ENCODE data around the gene KIAA1671. TPM values are rescaled to one million over a fixed set of nuclear protein-coding genes. Genes with fewer than 3 reads are reported as not detected.

Gene KIAA1671
- total and polyA plus RNA-seq, 2 donors (not counting 1 experiment from before 2014, with no cell fraction given): 0.01 to 0.02 TPM

- DNase-seq (no peak), ATAC-seq (ENCODE audit: low read depth) (no peak)
- POLR2A ChIA-PET: no interaction called here
- Histone ChIP-seq H2AFZ (ENCODE audit: insufficient read depth, low read depth, low read length, poor library complexity, severe bottlenecking) (no peak overlapping the region), H3K27ac (ENCODE audit: low read length in 2 of 2) (no peak overlapping the region), H3K9ac (ENCODE audit: low read length) (no peak overlapping the region), H4K20me1 (ENCODE audit: control insufficient read depth, insufficient read depth, low read length, poor library complexity, severe bottlenecking) (no peaks in the 10 kb centered on the region), H3K4me1 (ENCODE audit: control insufficient read depth in 2 of 2, insufficient read depth in 2 of 2, low read length in 2 of 2) (no peaks in the 10 kb centered on the region), H3K27me3 (replicated peaks in 1 of 4; ENCODE audit: control extremely low read depth in 1 of 4, control insufficient read depth in 3 of 4, insufficient read depth in 4 of 4, low read length in 3 of 4) (peaks cover 0 to 3% (median 0%) of the 10 kb centered on the region in 4 experiments), H3K36me3 (replicated peaks in 1 of 2; ENCODE audit: control extremely low read depth in 1 of 2, control insufficient read depth in 1 of 2, extremely low read depth in 1 of 2, insufficient read depth in 2 of 2, low read length in 1 of 2) (no peaks in the 10 kb centered on the region), H3K79me2 (ENCODE audit: control insufficient read depth, insufficient read depth, low read length) (no peaks in the 10 kb centered on the region), H3K9me3 (ENCODE audit: control extremely low read depth in 1 of 3, control insufficient read depth in 2 of 3, insufficient read depth in 1 of 3, low read length in 2 of 3) (peaks cover 0 to 14% (median 3%) of the 10 kb centered on the region in 3 donors), H3K4me3 (ENCODE audit: control extremely low read depth in 1 of 5, extremely low read depth in 1 of 5, insufficient read depth in 1 of 5, low read depth in 2 of 5, low read length in 4 of 5) (no peak overlapping the region), H3K4me2 (replicated peaks; ENCODE audit: low read depth, low read length, poor library complexity, severe bottlenecking) (no peak overlapping the region)
- 83% methylated on average over 8 of the region's 9 CpGs for WGBS (ENCODE audit: insufficient coverage)
- peaks cover 10% of the 10 kb centered on the region for H3K9me3 Mint-ChIP-seq (ENCODE audit: insufficient read depth)
- no peak overlapping the region for H3K27ac Mint-ChIP-seq
- no peak overlapping the region for H3K4me3 Mint-ChIP-seq
- CTCF ChIA-PET: interaction anchor here (1.4 to 1.6 kb wide), 2 partner anchors 10 to 283 kb away, joined by 4 to 8 read pairs; no protein-coding TSS in a partner anchor
- H3K27me3 Mint-ChIP-seq: peaks cover 12% of the 10 kb centered on the region
- intact Hi-C loops (cut with micrococcal nuclease): no loop called here
- no peaks in the 10 kb centered on the region for H3K4me1 Mint-ChIP-seq
- TF ChIP-seq EZH2 (IDR thresholded peaks at IDR 0.05; ENCODE audit: borderline replicate concordance, insufficient read depth, low read depth, low read length, poor library complexity, severe bottlenecking) (no peak), CTCF (IDR thresholded peaks at IDR 0.05) (no peak)
Measured at GRCh38 chr22:25051983-25052710, 99.6 kb downstream of the KIAA1671 start.

GRCh38 chr22:25053153-25053805, 100.8 kb downstream of the KIAA1671 start:
- peaks cover 0 to 4% (median 0%) of the 10 kb centered on the region in 4 experiments for H3K27me3 ChIP-seq (replicated peaks in 1 of 4; ENCODE audit: control extremely low read depth in 1 of 4, control insufficient read depth in 3 of 4, insufficient read depth in 4 of 4, low read length in 3 of 4)
- no peaks in the 10 kb centered on the region for H3K36me3 ChIP-seq (replicated peaks in 1 of 2; ENCODE audit: control extremely low read depth in 1 of 2, control insufficient read depth in 1 of 2, extremely low read depth in 1 of 2, insufficient read depth in 2 of 2, low read length in 1 of 2)
- no peak for TF ChIP-seq CTCF (IDR thresholded peaks at IDR 0.05)
- TF ChIP-seq EZH2 (IDR thresholded peaks at IDR 0.05; ENCODE audit: borderline replicate concordance, insufficient read depth, low read depth, low read length, poor library complexity, severe bottlenecking): no peak
- DNase-seq (no peak), ATAC-seq (ENCODE audit: low read depth) (no peak)
- Mint-ChIP-seq H3K4me1 (no peaks in the 10 kb centered on the region), H3K9me3 (ENCODE audit: insufficient read depth) (peaks cover 10% of the 10 kb centered on the region), H3K27me3 (peaks cover 15% of the 10 kb centered on the region), H3K27ac (no peak overlapping the region), H3K4me3 (no peak overlapping the region)
- WGBS (ENCODE audit: insufficient coverage): 82% methylated on average over 5 of the region's 7 CpGs
- H3K4me1 ChIP-seq (ENCODE audit: control insufficient read depth in 2 of 2, insufficient read depth in 2 of 2, low read length in 2 of 2): no peaks in the 10 kb centered on the region
- H3K4me3 ChIP-seq (ENCODE audit: control extremely low read depth in 1 of 5, extremely low read depth in 1 of 5, insufficient read depth in 1 of 5, low read depth in 2 of 5, low read length in 4 of 5): no peak overlapping the region
- no peak overlapping the region for H3K27ac ChIP-seq (ENCODE audit: low read length in 2 of 2)
- H3K9ac ChIP-seq (ENCODE audit: low read length): no peak overlapping the region
- CTCF ChIA-PET: interaction anchor here (0.6 to 1.4 kb wide), 2 partner anchors 220 to 284 kb away, joined by 3 to 4 read pairs; no protein-coding TSS in a partner anchor
- H3K79me2 ChIP-seq (ENCODE audit: control insufficient read depth, insufficient read depth, low read length): no peaks in the 10 kb centered on the region
- no peak overlapping the region for H2AFZ ChIP-seq (ENCODE audit: insufficient read depth, low read depth, low read length, poor library complexity, severe bottlenecking)
- no peaks in the 10 kb centered on the region for H4K20me1 ChIP-seq (ENCODE audit: control insufficient read depth, insufficient read depth, low read length, poor library complexity, severe bottlenecking)
- no peak overlapping the region for H3K4me2 ChIP-seq (replicated peaks; ENCODE audit: low read depth, low read length, poor library complexity, severe bottlenecking)
- intact Hi-C loops (cut with micrococcal nuclease): no loop called here
- peaks cover 0 to 14% (median 3%) of the 10 kb centered on the region in 3 donors for H3K9me3 ChIP-seq (ENCODE audit: control extremely low read depth in 1 of 3, control insufficient read depth in 2 of 3, insufficient read depth in 1 of 3, low read length in 2 of 3)
- POLR2A ChIA-PET: no interaction called here
